CD8-positive, alpha-beta memory T cell (primary cell): Measurements from ENCODE around the gene CBFA2T2. TPM values are rescaled to one million over a fixed set of nuclear protein-coding genes. Genes with fewer than 3 reads are reported as not detected.

Source experiments
- CTCF ChIA-PET: fragments of 350-600 bp; sonication (Branson Sonifier 250); formaldehyde crosslinking; loops from one replicate; lab custom pipeline; 2021; ENCODE audit warnings: antibody characterized with exemption; lab: Charles Lee
- POLR2A ChIA-PET: fragments of 350-600 bp; sonication (Branson Sonifier 250); formaldehyde crosslinking; loops from one replicate; lab custom pipeline; 2021; ENCODE audit warnings: antibody characterized with exemption; lab: Charles Lee
- DNase-seq, 5 donors: peaks; one replicate each; pipeline versions ENCODE4 v3.0.0 to v3.0.0-alpha.2; 2020 to 2022; ENCODE audit warnings: mixed read lengths in 1 of 5
- H3K27ac ChIP-seq: one replicate; pipeline ENCODE4 v1.7.0; 2013; ENCODE audit warnings: low read depth, mild to moderate bottlenecking, low read length, moderate library complexity
- H3K27me3 ChIP-seq: 2 replicates; pipeline ENCODE4 v1.7.0; 2013; ENCODE audit warnings: low read length, mild to moderate bottlenecking; ENCODE audit not compliant: insufficient read depth, poor library complexity, severe bottlenecking
- H3K36me3 ChIP-seq: 2 replicates; pipeline ENCODE4 v1.7.0; 2013; ENCODE audit warnings: mild to moderate bottlenecking, low read length, moderate library complexity; ENCODE audit not compliant: insufficient read depth
- H3K4me1 ChIP-seq: 2 replicates; pipeline ENCODE4 v1.7.0; 2013; ENCODE audit warnings: mild to moderate bottlenecking, low read length, moderate library complexity; ENCODE audit not compliant: insufficient read depth
- H3K4me3 ChIP-seq: 2 replicates; pipeline ENCODE4 v1.7.0; 2013; ENCODE audit warnings: mild to moderate bottlenecking, low read length
- H3K9me3 ChIP-seq: 2 replicates; pipeline ENCODE4 v1.7.0; 2013; ENCODE audit warnings: mild to moderate bottlenecking, low read length
- H3K27ac Mint-ChIP-seq, 8 donors: one replicate each; pipeline ENCODE4 v1.8.0; 2020 to 2021; ENCODE audit warnings: mixed read lengths in 8 of 8, mild to moderate bottlenecking in 6 of 8, inconsistent platforms in 3 of 8, moderate library complexity in 3 of 8
- H3K27me3 Mint-ChIP-seq, 2 donors: one replicate each; pipeline ENCODE4 v1.8.0; 2020 to 2021; ENCODE audit warnings: mixed read lengths in 2 of 2, mild to moderate bottlenecking in 1 of 2, moderate library complexity in 1 of 2
- H3K36me3 Mint-ChIP-seq, 3 donors: one replicate each; pipeline ENCODE4 v1.8.0; 2020 to 2021; ENCODE audit warnings: mixed read lengths in 3 of 3, inconsistent platforms in 1 of 3, mild to moderate bottlenecking in 1 of 3
- H3K4me1 Mint-ChIP-seq, 3 donors: one replicate each; pipeline ENCODE4 v1.8.0; 2020 to 2021; ENCODE audit warnings: mixed read lengths in 3 of 3, inconsistent platforms in 1 of 3, mild to moderate bottlenecking in 1 of 3
- H3K4me3 Mint-ChIP-seq, 7 donors: one replicate each; pipeline ENCODE4 v1.8.0; 2020 to 2021; ENCODE audit warnings: mixed read lengths in 7 of 7, mild to moderate bottlenecking in 6 of 7, moderate library complexity in 4 of 7, inconsistent platforms in 2 of 7
- H3K9me3 Mint-ChIP-seq, 5 donors: one replicate each; pipeline ENCODE4 v1.8.0; 2020 to 2022; ENCODE audit warnings: mixed read lengths in 5 of 5, mild to moderate bottlenecking in 3 of 5, moderate library complexity in 2 of 5, inconsistent platforms in 1 of 5
- polyA plus RNA-seq: library from polyadenylated mRNA; unstranded; fragments of 300-500 nt; fragmentation: Illumina TruSeq; gene quantifications from one replicate; pipeline ENCODE4 v1.2.3, GENCODE V29; 2021
- total RNA-seq, 2 experiments: library from RNA; stranded (reverse); gene quantifications; one replicate each; pipeline ENCODE4 v1.2.3, GENCODE V29; 2021

The CBFA2T2 gene
- total and polyA plus RNA-seq, 3 experiments from 2014 or later: 10.7 to 25.8 (median 11.9) TPM

DNA sequence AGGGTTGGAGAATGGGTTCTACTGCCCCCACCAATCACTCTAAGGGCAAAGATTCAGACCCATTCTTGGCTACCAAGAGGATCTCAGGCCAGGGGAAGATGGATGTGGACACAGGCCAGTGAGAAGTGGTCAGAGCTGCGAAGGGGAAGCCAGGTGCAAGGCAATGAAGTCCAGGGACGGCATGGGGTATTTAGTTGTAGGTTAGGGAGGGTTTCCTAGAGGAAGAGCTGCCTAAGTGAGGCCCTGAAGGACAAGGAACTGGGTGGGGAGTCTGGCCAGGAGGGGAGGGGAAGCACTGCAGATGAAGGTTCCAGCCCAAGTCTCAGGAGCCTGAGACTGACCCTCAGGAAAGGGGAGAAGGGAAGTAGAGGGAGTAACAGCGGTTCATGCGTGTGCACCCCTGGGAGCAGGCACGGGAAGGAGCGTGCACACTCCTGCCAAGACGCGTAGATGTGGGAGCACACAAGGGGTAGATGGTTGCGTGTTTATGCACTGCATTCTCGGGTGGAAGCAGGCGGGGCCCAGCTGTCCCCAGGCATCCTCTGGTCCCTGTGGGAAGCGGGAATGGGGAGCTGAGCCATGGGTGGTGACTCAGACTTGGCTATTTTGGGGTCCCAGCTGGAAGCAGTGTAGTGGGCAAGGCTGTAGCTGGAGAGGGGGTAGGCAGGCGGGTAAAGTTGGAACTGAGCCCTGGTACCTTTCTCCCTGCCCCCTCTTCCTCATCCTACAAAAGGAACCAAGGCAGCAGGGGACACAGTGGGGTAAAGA is 180.2 kb downstream of the CBFA2T2 start:
- H3K4me3 Mint-ChIP-seq: peak overlapping the region in 1 of 7 donors; percentile 62
- H3K27me3 Mint-ChIP-seq: no peaks in the 10 kb centered on the region
- H3K4me1 ChIP-seq: peaks cover 33% of the 10 kb centered on the region
- no peak overlapping the region for H3K27ac ChIP-seq
- H3K4me3 ChIP-seq: no peak overlapping the region
- no peak for DNase-seq
- ChIA-PET CTCF (interaction anchor here (1.4 to 7.2 kb wide), 3 partner anchors 11 to 212 kb away, joined by 4 to 103 read pairs (median 52); no protein-coding TSS in a partner anchor), POLR2A (interaction anchor here (0.5 to 4.4 kb wide), 3 partner anchors 9 to 60 kb away, joined by 4 to 24 read pairs (median 6); no protein-coding TSS in a partner anchor)
- peaks cover 26 to 50% (median 38%) of the 10 kb centered on the region in 3 donors for H3K4me1 Mint-ChIP-seq
- peaks cover 0 to 7% (median 0%) of the 10 kb centered on the region in 3 donors for H3K36me3 Mint-ChIP-seq
- H3K9me3 ChIP-seq: no peaks in the 10 kb centered on the region
- H3K27ac Mint-ChIP-seq: peak overlapping the region in 5 of 8 donors; percentile 29 to 87 (median 54)
- H3K27me3 ChIP-seq: no peaks in the 10 kb centered on the region
- H3K36me3 ChIP-seq: no peaks in the 10 kb centered on the region
- H3K9me3 Mint-ChIP-seq: no peaks in the 10 kb centered on the region

DNA sequence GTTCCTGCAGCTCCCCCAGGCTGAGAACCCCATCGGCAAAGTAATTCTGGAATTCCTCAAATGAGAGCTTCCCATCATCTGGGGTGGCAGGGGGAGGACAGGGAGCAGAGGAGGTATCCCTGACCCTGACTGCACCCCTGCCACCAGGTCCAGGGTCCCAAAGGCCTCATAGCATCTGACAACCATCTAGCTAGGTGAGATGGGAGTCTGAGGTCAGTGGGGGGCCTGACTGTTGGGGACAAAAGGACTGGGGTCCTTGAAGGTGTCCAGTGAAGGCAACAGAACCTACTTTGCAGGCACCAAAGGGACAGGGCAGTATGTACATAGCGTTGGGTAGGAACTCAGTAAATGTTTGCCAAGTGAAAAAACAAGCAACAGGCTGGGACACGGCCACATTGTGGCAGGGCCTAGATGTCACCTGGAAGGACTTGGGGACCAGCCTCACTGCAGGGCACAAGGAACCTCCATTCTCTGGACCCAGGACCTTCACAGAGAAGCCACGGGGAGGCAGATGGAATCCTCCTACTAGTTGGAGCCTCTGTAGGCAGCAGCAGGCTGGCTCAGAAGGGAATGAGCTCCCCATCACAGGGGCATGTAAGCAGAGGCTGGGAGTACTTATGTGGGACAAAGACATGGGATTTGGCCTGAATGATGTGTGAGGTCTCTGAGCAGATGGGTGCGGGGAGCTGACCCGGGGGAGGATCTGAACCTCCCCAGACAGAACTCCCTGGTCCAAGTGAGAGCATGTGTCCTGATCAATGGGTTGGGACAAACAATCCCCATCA is 181.0 kb downstream of the CBFA2T2 start:
- DNase-seq: no peak
- ChIA-PET POLR2A (interaction anchor here (0.6 to 4.4 kb wide), 3 partner anchors 8 to 19 kb away, joined by 4 to 24 read pairs (median 6); no protein-coding TSS in a partner anchor), CTCF (interaction anchor here (1.4 to 7.2 kb wide), 3 partner anchors 11 to 213 kb away, joined by 4 to 103 read pairs (median 52); no protein-coding TSS in a partner anchor)
- Histone ChIP-seq H3K4me3 (no peak overlapping the region), H3K27me3 (no peaks in the 10 kb centered on the region), H3K36me3 (no peaks in the 10 kb centered on the region), H3K9me3 (no peaks in the 10 kb centered on the region), H3K4me1 (peaks cover 36% of the 10 kb centered on the region), H3K27ac (no peak overlapping the region)
- Mint-ChIP-seq H3K27me3 (no peaks in the 10 kb centered on the region), H3K4me3 (peak overlapping the region in 2 of 7 donors; percentile 24 to 84), H3K4me1 (peaks cover 26 to 46% (median 35%) of the 10 kb centered on the region in 3 donors), H3K9me3 (no peaks in the 10 kb centered on the region), H3K36me3 (peaks cover 0 to 7% (median 0%) of the 10 kb centered on the region in 3 donors), H3K27ac (peak overlapping the region in 6 of 8 donors; percentile 26 to 85 (median 50))

DNA sequence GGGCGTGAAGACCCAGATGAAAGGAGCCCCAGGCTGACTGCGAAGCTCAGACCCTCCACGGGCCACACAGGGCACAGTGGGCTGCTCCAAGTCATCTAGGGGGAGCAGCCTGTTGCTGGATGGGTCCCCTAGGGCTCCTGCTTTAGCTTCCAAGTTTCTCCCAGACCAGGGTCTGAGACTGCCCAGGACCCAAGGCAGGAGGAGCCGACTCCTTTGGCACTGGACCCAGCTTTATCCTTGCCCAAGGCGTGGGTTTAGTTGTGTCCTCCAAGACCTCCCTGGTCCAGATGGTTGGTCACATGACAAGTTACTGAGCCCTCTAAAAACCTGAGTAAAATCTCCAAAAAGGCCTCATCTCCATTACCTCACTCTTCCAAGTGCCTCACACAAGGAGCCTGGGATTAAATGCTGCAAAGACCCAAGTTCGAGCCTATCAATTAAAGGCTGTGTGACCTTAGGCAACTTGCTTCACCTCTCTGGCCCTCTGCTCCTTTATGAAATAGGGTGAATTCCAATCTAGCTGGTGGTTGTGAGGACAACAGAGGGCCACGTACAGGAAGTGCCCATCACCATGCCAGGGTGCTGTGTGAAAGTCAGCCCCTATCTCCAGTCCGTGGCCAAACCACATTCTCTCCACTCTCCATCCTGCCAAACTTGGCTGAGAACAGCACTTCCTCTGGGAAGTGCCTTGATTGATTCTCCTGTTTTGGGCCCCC is 181.8 kb downstream of the CBFA2T2 start:
- no peak overlapping the region for H3K27ac ChIP-seq
- Mint-ChIP-seq H3K4me3 (peak overlapping the region in 6 of 7 donors; percentile 35 to 84 (median 41)), H3K9me3 (no peaks in the 10 kb centered on the region), H3K27ac (peak overlapping the region in 7 of 8 donors; percentile 45 to 85 (median 68)), H3K4me1 (peaks cover 20 to 39% (median 30%) of the 10 kb centered on the region in 3 donors), H3K36me3 (peaks cover 0 to 4% (median 0%) of the 10 kb centered on the region in 3 donors), H3K27me3 (no peaks in the 10 kb centered on the region)
- no peaks in the 10 kb centered on the region for H3K27me3 ChIP-seq
- ChIA-PET POLR2A (interaction anchor here (1.0 kb wide), 1 partner anchor 8 kb away, joined by 4 read pairs; no protein-coding TSS in a partner anchor), CTCF (interaction anchor here (5.4 to 7.2 kb wide), 2 partner anchors 10 to 214 kb away, joined by 52 to 103 read pairs; no protein-coding TSS in a partner anchor)
- no peaks in the 10 kb centered on the region for H3K36me3 ChIP-seq
- H3K4me1 ChIP-seq: peaks cover 29% of the 10 kb centered on the region
- H3K9me3 ChIP-seq: no peaks in the 10 kb centered on the region
- no peak overlapping the region for H3K4me3 ChIP-seq
- DNase-seq: no peak

DNA sequence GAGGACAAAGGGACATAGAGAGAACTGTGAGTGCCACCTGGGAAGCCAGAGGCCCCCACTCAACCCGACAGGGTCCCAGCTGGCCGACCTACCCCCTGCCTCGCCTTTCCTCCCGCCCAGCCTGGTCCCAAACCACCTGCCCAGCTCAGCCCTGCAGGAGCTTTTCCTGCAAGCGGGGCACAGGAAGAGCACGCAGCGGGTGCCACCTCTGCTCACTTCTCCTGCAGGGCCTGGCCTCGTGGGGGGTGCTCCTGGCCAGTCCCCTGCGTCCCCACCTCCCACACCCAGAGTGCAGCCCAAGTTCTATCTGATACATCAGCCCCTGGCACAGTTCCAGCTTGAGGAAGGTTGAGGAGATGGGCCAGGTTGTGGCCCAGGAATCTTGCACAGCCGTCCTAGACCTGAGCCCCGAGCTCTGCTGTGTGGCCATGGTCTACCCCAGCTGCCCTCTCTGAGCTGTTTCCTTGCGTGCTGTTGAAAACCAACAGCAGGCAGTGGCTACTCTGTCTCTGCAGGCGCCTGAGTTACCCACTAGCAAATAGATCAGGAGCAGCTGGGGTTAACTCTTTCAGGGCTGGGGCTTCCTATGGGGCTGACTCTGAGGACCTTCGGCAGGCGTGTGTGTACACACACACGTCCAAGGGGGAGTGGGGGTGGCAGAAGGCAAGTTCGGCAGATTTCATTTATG is 182.7 kb downstream of the CBFA2T2 start:
- POLR2A ChIA-PET: no interaction called here
- no peaks in the 10 kb centered on the region for H3K27me3 ChIP-seq
- Mint-ChIP-seq H3K4me1 (peaks cover 21 to 38% (median 32%) of the 10 kb centered on the region in 3 donors), H3K36me3 (peaks cover 0 to 2% (median 0%) of the 10 kb centered on the region in 3 donors), H3K9me3 (no peaks in the 10 kb centered on the region), H3K27ac (peak overlapping the region in 7 of 8 donors; percentile 52 to 96 (median 68)), H3K4me3 (peak overlapping the region; percentile 68 to 91 (median 89)), H3K27me3 (no peaks in the 10 kb centered on the region)
- CTCF ChIA-PET: interaction anchor here (7.2 kb wide), 1 partner anchor 9 kb away, joined by 103 read pairs; no protein-coding TSS in a partner anchor
- no peaks in the 10 kb centered on the region for H3K36me3 ChIP-seq
- peaks cover 30% of the 10 kb centered on the region for H3K4me1 ChIP-seq
- peak overlapping the region; percentile 78 for H3K27ac ChIP-seq
- no peak for DNase-seq
- H3K9me3 ChIP-seq: no peaks in the 10 kb centered on the region
- no peak overlapping the region for H3K4me3 ChIP-seq

DNA sequence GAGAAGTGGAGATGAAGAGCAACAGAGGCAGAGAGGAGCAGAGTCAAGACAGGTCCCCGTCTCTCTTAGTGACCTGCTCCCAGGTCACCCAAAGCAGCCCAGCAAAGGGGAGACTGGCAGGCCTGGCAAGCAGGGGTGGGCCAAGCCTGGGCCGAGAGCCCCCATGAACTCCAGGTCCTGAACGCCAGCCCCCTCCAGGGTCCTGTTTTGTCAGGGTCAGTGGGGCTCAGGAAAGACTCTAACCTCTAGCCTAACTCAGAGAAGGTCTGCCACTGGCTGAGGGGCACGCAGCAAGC is 183.2 kb downstream of the CBFA2T2 start:
- Mint-ChIP-seq H3K27ac (peak overlapping the region in 7 of 8 donors; percentile 37 to 96 (median 79)), H3K36me3 (peaks cover 0 to 2% (median 0%) of the 10 kb centered on the region in 3 donors), H3K4me3 (peak overlapping the region; percentile 68 to 91 (median 89)), H3K9me3 (no peaks in the 10 kb centered on the region), H3K27me3 (no peaks in the 10 kb centered on the region), H3K4me1 (peaks cover 21 to 39% (median 33%) of the 10 kb centered on the region in 3 donors)
- ChIA-PET CTCF (no interaction called here), POLR2A (no interaction called here)
- Histone ChIP-seq H3K36me3 (no peaks in the 10 kb centered on the region), H3K27me3 (no peaks in the 10 kb centered on the region), H3K27ac (peak overlapping the region; percentile 78), H3K4me3 (peak overlapping the region; percentile 40), H3K4me1 (peaks cover 33% of the 10 kb centered on the region), H3K9me3 (no peaks in the 10 kb centered on the region)
- DNase-seq: no peak

DNA sequence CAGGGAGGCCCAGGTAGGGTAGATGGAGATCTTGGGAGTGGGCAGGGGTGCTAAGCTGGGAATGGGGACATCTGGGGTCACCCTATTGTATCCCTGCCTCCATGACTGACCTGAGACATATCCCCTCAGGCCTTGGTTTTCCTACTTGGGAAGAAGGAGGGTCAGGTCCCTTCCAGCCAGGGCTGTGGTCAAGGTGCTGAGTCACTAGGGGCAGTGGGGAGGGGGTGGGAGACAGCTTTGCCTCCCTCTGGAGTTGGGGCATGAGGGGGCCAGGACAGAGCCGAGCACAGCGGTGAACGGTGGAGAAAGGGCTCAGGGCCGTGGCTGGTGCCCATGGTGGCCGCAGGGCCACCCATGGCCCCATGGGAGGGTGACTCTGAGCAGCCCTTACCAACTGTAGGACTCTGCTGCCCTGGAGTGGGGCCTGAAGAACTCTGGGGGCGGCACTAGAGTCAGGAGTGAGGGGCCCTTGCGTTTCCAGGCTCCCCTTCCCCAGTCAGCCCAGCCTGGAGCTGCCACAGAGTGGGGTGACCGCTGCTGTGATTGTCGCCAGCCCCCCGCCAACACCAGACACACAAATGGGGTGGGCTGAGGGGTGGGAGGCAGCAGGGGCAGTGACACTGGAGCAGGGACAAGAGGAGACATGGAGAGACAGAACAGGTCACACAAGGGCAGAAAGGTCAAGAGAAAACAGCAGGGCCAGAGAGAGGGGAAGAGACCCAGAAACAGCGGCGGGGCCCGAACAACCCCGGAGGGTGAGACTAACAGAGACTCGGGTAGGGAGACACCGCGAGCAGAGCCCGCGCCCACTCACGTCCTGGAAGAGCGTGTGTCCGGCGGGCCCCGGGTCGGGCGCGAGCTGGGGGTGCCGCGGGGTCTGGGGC is 183.8 kb downstream of the CBFA2T2 start:
- Histone ChIP-seq H3K27me3 (no peaks in the 10 kb centered on the region), H3K27ac (peak overlapping the region; percentile 78), H3K4me3 (peak overlapping the region; percentile 40), H3K4me1 (peaks cover 33% of the 10 kb centered on the region), H3K36me3 (no peaks in the 10 kb centered on the region), H3K9me3 (no peaks in the 10 kb centered on the region)
- CTCF ChIA-PET: no interaction called here
- Mint-ChIP-seq H3K27me3 (no peaks in the 10 kb centered on the region), H3K4me3 (peak overlapping the region; percentile 68 to 93 (median 89)), H3K36me3 (peaks cover 0 to 2% (median 0%) of the 10 kb centered on the region in 3 donors), H3K4me1 (peaks cover 22 to 39% (median 34%) of the 10 kb centered on the region in 3 donors), H3K9me3 (no peaks in the 10 kb centered on the region), H3K27ac (peak overlapping the region; percentile 37 to 96 (median 85))
- POLR2A ChIA-PET: no interaction called here
- DNase-seq: no peak
